ENCODE results near the gene OTUD4. TPM values are rescaled to one million over a fixed set of nuclear protein-coding genes. Genes with fewer than 3 reads are reported as not detected.
A peak's percentile ranks its signal among the peaks of the same experiment; 100 is the strongest.

The OTUD4 gene
- total and polyA plus RNA-seq, 9 of the 15 experiments (the other 6 are each of a cell fraction or from before 2014, with no cell fraction given) = 4.2 to 29.0 (median 24.8) TPM

- Histone ChIP-seq H3K79me2 (ENCODE audit: control insufficient read depth, insufficient read depth, low read length) (peaks cover 100% of the 10 kb centered on the region), H3K4me1 (replicated peaks in 1 of 2; ENCODE audit: control insufficient read depth in 2 of 2, insufficient read depth in 2 of 2, low read length in 2 of 2) (peaks cover 15 to 19% of the 10 kb centered on the region in 2 experiments; a peak in 3 of 5 replicates), H3K36me3 (ENCODE audit: control insufficient read depth, insufficient read depth, low read length) (peaks cover 64% of the 10 kb centered on the region), H3K27ac (ENCODE audit: extremely low read depth, low read depth, low read length) (peak within 1 kb of the TSS; percentile 99), H4K20me1 (replicated peaks; ENCODE audit: control insufficient read depth, insufficient read depth, low read length) (peaks cover 14% of the 10 kb centered on the region; the same call in 1 of the 2 replicates), H3K9ac (ENCODE audit: insufficient read depth in 1 of 2, low read depth in 2 of 2, low read length in 2 of 2) (peak within 1 kb of the TSS; percentile 97 to 99), H3K9me1 (ENCODE audit: control insufficient read depth, insufficient read depth, low read length) (no peaks in the 10 kb centered on the region), H3K9me3 (replicated peaks; ENCODE audit: control insufficient read depth, insufficient read depth, low read depth, low read length) (no peaks in the 10 kb centered on the region), H3K4me2 (ENCODE audit: insufficient read depth, low read length) (peak within 1 kb of the TSS; percentile 99), H3K27me3 (ENCODE audit: control insufficient read depth in 2 of 2, insufficient read depth in 2 of 2, low read length in 2 of 2) (no peaks in the 10 kb centered on the region), H2AFZ (ENCODE audit: low read depth, low read length) (peak within 1 kb of the TSS; percentile 100), H3K4me3 (peak within 1 kb of the TSS; percentile 90)
- ChIA-PET CTCF (ENCODE audit: low intra/inter-chr PET ratio) (no interaction called here), POLR2A (interaction anchor here (0.6 to 2.2 kb wide), 10 partner anchors 12 to 608 kb away, joined by 3 to 10 read pairs (median 3); no protein-coding TSS in a partner anchor)
- intact Hi-C loops (cut with micrococcal nuclease) = loop anchor here (2.0 kb wide), 1 partner anchor 81 kb away; no protein-coding TSS in a partner anchor
- peak; percentile 90 for ATAC-seq
- under 1% methylated on average over 67 of the region's 67 CpGs for WGBS (ENCODE audit: insufficient coverage, low coverage, missing lambda C conversion rate)
- in situ Hi-C loops (cut with MboI) = no loop called here
- DNase-seq (ENCODE audit: extremely low read depth in 1 of 4, low spot score in 3 of 4) = peak; percentile 93 to 99 (median 94)
- no TSS peak for BruUV-seq (replicated peaks)
- peak; percentile 97 for FAIRE-seq
- TF ChIP-seq RAD21 (CRISPR knock-in tag; conservative IDR thresholded peaks at IDR 0.05 in 1 of 2, IDR thresholded peaks at IDR 0.05 in 1 of 2) (0 out of 4 replicates have a peak, but pooled peaks of 1 of the 2 experiments have one; percentile 7), SMAD1 (IDR thresholded peaks at IDR 0.05; ENCODE audit: low read depth, low read length, partially characterized antibody) (peak; percentile 56), ZFP30 (CRISPR knock-in tag; IDR thresholded peaks at IDR 0.05; ENCODE audit: borderline replicate concordance) (no peak), CSDE1 (IDR thresholded peaks at IDR 0.05) (peak in 1 of 2 experiments; percentile 73; a peak in 2 of 4 replicates), ILK (tag; IDR thresholded peaks at IDR 0.05; ENCODE audit: borderline replicate concordance, low read depth) (no peak), SRF (CRISPR knock-in tag; IDR thresholded peaks at IDR 0.05) (no peak), SUPT5H (IDR thresholded peaks at IDR 0.05) (peak; percentile 90), POLR2G (IDR thresholded peaks at IDR 0.05; ENCODE audit: low read depth, low read length) (peak; percentile 97), POLR2A (conservative IDR thresholded peaks at IDR 0.05) (peak; percentile 95), ATF7 (IDR thresholded peaks at IDR 0.05) (peak; percentile 99), HIVEP1 (CRISPR knock-in tag; IDR thresholded peaks at IDR 0.05) (peak; percentile 90; the same call in 1 of the 2 replicates)
- TF ChIP-seq, protein P1, sequence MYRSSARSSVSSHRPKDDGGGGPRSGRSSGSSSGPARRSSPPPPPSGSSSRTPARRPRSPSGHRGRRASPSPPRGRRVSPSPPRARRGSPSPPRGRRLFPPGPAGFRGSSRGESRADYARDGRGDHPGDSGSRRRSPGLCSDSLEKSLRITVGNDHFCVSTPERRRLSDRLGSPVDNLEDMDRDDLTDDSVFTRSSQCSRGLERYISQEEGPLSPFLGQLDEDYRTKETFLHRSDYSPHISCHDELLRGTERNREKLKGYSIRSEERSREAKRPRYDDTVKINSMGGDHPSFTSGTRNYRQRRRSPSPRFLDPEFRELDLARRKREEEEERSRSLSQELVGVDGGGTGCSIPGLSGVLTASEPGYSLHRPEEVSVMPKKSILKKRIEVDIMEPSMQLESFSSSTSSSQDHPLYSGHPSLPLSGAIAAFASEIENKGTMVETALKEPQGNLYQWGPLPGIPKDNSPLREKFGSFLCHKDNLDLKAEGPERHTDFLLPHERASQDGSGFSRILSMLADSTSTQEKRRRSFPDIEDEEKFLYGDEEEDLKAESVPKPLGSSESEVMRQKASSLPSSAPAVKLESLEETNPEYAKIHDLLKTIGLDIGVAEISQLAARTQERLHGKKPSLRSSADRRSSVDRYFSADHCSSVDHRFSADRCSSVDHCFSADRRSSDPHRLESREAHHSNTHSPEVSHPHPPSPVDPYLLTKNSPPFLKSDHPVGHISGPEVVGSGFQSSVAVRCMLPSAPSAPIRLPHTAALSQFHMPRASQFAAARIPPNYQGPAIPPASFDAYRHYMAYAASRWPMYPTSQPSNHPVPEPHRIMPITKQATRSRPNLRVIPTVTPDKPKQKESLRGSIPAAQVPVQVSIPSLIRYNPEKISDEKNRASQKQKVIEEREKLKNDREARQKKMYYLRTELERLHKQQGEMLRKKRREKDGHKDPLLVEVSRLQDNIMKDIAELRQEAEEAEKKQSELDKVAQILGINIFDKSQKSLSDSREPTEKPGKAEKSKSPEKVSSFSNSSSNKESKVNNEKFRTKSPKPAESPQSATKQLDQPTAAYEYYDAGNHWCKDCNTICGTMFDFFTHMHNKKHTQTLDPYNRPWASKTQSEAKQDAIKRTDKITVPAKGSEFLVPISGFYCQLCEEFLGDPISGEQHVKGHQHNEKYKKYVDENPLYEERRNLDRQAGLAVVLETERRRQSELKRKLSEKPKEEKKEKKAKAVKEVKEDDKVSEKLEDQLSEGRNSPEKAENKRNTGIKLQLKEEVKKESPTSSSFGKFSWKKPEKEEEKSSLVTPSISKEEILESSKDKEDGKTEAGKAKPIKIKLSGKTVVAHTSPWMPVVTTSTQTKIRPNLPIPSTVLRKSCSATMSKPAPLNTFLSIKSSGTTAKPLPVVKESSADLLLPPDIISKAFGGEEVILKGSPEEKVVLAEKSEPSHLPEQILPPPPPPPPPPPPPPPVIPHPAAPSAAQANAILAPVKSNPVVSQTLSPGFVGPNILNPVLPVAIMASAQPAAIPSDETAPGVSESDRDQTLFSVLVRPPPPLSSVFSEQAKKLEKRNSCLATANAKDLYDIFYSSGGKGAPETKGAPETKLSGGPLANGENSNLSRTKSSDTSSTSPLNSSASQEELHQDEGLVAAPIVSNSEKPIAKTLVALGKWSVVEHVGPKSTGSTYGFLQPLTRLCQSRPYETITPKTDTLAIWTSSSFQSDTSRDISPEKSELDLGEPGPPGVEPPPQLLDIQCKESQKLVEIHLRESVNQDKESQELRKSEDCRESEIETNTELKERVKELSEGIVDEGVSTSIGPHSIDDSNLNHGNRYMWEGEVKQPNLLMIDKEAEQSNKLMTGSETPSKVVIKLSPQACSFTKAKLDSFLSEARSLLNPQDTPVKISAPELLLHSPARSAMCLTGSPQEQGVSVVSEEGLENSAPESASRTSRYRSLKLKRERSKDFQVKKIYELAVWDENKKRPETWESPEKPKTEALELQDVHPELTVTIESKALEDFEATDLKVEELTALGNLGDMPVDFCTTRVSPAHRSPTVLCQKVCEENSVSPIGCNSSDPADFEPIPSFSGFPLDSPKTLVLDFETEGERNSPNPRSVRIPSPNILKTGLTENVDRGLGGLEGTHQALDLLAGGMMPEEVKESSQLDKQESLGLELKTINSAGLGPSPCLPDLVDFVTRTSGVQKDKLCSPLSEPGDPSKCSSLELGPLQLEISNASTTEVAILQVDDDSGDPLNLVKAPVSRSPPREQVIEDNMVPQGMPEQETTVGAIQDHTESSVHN (IDR thresholded peaks at IDR 0.05; ENCODE audit: borderline replicate concordance in 1 of 2, low read depth in 1 of 2) = 0 out of 4 replicates have a peak, but pooled peaks of 1 of the 2 experiments have one; percentile 46
Observed at GRCh38 chr4:145097821-145098674, 82.3 kb downstream of the OTUD4 start, which contains the start of the genes ABCE1 and ANAPC10. Gene ABCE1, plus strand, starts transcription at chr4:145098311. Its CDS starts 6,102 bp downstream, at chr4:145104413. Gene ANAPC10, minus strand, starts transcription at chr4:145098196. Its CDS starts 2,097 bp downstream, at chr4:145096099.

All from K562 (cell line).